ENCODE measurements around the gene INTS11. TPM values are rescaled to one million over a fixed set of nuclear protein-coding genes. Genes with fewer than 3 reads are reported as not detected.

The INTS11 gene
- total and polyA plus RNA-seq, 2 of the 8 experiments (the other 6 are each of a cell fraction or from before 2014, with no cell fraction given): 113 to 243 TPM

DNA sequence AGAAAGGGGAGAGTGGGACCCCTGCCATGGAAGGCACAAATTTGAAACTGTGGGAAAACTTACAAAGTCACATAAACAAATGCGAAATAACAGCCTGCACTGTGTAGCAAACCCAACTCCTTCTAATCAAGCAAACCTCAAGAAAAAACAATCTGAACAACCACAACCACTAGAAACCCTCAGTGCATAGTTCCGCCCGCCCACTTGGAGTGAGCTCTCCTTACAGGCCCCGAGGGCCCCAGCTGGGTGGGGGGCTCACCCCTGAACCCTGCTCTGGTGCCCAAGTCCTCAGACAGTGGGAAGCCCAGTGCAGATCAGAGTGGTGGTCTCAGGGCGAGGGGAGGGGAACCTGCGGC is 34.8 kb upstream of the INTS11 start:
- no peak overlapping the region for H2BK20ac ChIP-seq (ENCODE audit: low read length)
- H2BK5ac ChIP-seq (ENCODE audit: low read depth, low read length): peak overlapping the region; percentile 60; the same call in 1 of the 2 replicates
- H3K4ac ChIP-seq (replicated peaks; ENCODE audit: insufficient read length, low read depth, low read length): no peak overlapping the region
- no peak for DNase-seq (ENCODE audit: low read depth in 1 of 2, low spot score in 2 of 2)
- ChIA-PET POLR2A (ENCODE audit: partially characterized antibody) (interaction anchor here (0.7 to 4.0 kb wide), 5 partner anchors 12 to 30 kb away, joined by 3 to 19 read pairs (median 6); partner anchors contain the start of gene AURKAIP1), CTCF (ENCODE audit: partially characterized antibody) (interaction anchor here (1.0 to 2.9 kb wide), 3 partner anchors 10 to 13 kb away, joined by 4 to 18 read pairs (median 7); no protein-coding TSS in a partner anchor)
- H3K79me1 ChIP-seq (ENCODE audit: low read depth, low read length): no peaks in the 10 kb centered on the region
- H4K8ac ChIP-seq (ENCODE audit: extremely low read depth, insufficient read depth, low read length): peak overlapping the region; percentile 54; the same call in 1 of the 2 replicates
- H4K91ac ChIP-seq (replicated peaks; ENCODE audit: insufficient read length, low read length): peak overlapping the region; percentile 1
- peaks cover 9 to 13% (median 12%) of the 10 kb centered on the region in 4 experiments for H3K27me3 ChIP-seq (replicated peaks in 1 of 4; ENCODE audit: control insufficient read depth in 3 of 4, extremely low read depth in 1 of 4, insufficient read depth in 3 of 4, low read length in 3 of 4)
- no peak overlapping the region for H3K23ac ChIP-seq (ENCODE audit: insufficient read length)
- no peak overlapping the region for H2BK12ac ChIP-seq (ENCODE audit: low read depth, low read length)
- H3K4me1 ChIP-seq (replicated peaks in 1 of 4; ENCODE audit: control insufficient read depth in 3 of 4, insufficient read depth in 4 of 4, low read length in 3 of 4): peaks cover 2 to 28% (median 18%) of the 10 kb centered on the region in 4 experiments
- WGBS, 2 experiments (ENCODE audit: extremely low coverage in 1 of 2, insufficient coverage in 1 of 2, insufficient read length in 1 of 2, insufficient replicate concordance in 2 of 2, low coverage in 1 of 2, low lambda C conversion rate in 2 of 2, missing lambda C conversion rate in 1 of 2): 86% methylated on average over 6 of the region's 6 CpGs; no CpG with 5 or more reads in 1 of the 2 experiments
- peak overlapping the region; percentile 83; the same call in 1 of the 2 replicates for H2AK5ac ChIP-seq (ENCODE audit: low read depth, low read length)
- no peaks in the 10 kb centered on the region for H3K36me3 ChIP-seq (ENCODE audit: control insufficient read depth in 2 of 4, insufficient read depth in 4 of 4, low read length in 3 of 4)
- no peaks in the 10 kb centered on the region for H3K79me2 ChIP-seq (ENCODE audit: control insufficient read depth in 1 of 2, insufficient read depth in 2 of 2, low read length in 2 of 2)
- H4K5ac ChIP-seq (ENCODE audit: insufficient read length, low read depth, low read length): no peak overlapping the region
- no peak overlapping the region for H3K14ac ChIP-seq (ENCODE audit: insufficient read length)
- no peaks in the 10 kb centered on the region for H3K9me3 ChIP-seq (ENCODE audit: insufficient read depth in 2 of 2, low read depth in 1 of 2, low read length in 1 of 2)
- no peak overlapping the region for H3K56ac ChIP-seq (replicated peaks; ENCODE audit: insufficient read length, low read depth, low read length)
- H4K20me1 ChIP-seq (replicated peaks in 1 of 2; ENCODE audit: control insufficient read depth in 1 of 2, insufficient read depth in 2 of 2, low read length in 2 of 2): no peaks in the 10 kb centered on the region
- peak overlapping the region; percentile 78; the same call in 1 of the 2 replicates for H3K18ac ChIP-seq (ENCODE audit: extremely low read depth, low read length)
- H2AFZ ChIP-seq (ENCODE audit: low read length): no peak overlapping the region
- peaks cover 9% of the 10 kb centered on the region for H3K23me2 ChIP-seq (ENCODE audit: low read depth, low read length)
- H3K27ac ChIP-seq (ENCODE audit: low read depth, low read length): no peak overlapping the region
- peak overlapping the region; percentile 88 for H2BK15ac ChIP-seq (ENCODE audit: low read length)
- no peak overlapping the region for H3K4me2 ChIP-seq (ENCODE audit: insufficient read depth in 1 of 2, low read depth in 2 of 2, low read length in 2 of 2)
- H3K9ac ChIP-seq (replicated peaks in 1 of 4; ENCODE audit: extremely low read depth in 1 of 4, low read depth in 3 of 4, low read length in 3 of 4): no peak overlapping the region
- H2BK120ac ChIP-seq (replicated peaks; ENCODE audit: low read depth, low read length): no peak overlapping the region
- no peak for FAIRE-seq
- H3K4me3 ChIP-seq (ENCODE audit: extremely low read depth in 1 of 4, insufficient read depth in 2 of 4, low read depth in 3 of 4, low read length in 4 of 4): no peak overlapping the region
- TF ChIP-seq PHF8 (conservative IDR thresholded peaks at IDR 0.05; ENCODE audit: low read depth, low read length): no peak
- no peak for TF ChIP-seq BRCA1 (IDR thresholded peaks at IDR 0.05; ENCODE audit: low read depth, low read length)
- no peak for TF ChIP-seq SIRT6 (IDR thresholded peaks at IDR 0.05; ENCODE audit: low read length)
- no peak for TF ChIP-seq CEBPB (IDR thresholded peaks at IDR 0.05; ENCODE audit: low read depth, low read length)
- TF ChIP-seq, protein P1, sequence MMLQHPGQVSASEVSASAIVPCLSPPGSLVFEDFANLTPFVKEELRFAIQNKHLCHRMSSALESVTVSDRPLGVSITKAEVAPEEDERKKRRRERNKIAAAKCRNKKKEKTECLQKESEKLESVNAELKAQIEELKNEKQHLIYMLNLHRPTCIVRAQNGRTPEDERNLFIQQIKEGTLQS (IDR thresholded peaks at IDR 0.05; ENCODE audit: insufficient read depth, low read depth, low read length): no peak
- TF ChIP-seq BCL11A (IDR thresholded peaks at IDR 0.05; ENCODE audit: low read depth in 2 of 2, low read length in 2 of 2): no peak
- no peak for TF ChIP-seq NRF1 (IDR thresholded peaks at IDR 0.05; ENCODE audit: low read depth, low read length)
- no peak for TF ChIP-seq ASH2L (IDR thresholded peaks at IDR 0.05; ENCODE audit: low read length)

Data from H1 (cell line).